GM19035 (cell line): ENCODE results near the gene PRR16.
"Not testable (repeated sequence)": the region's sequence is repeated elsewhere in the genome, so short reads cannot be mapped to it uniquely, and the experiment has no call there.

ENCODE experiments used
- ATAC-seq: cut with Tn5 transposase; IDR thresholded peaks from one replicate; pipeline ENCODE4 v1.9.1; 2021; ENCODE audit not compliant: unreplicated experiment

Gene PRR16

DNA sequence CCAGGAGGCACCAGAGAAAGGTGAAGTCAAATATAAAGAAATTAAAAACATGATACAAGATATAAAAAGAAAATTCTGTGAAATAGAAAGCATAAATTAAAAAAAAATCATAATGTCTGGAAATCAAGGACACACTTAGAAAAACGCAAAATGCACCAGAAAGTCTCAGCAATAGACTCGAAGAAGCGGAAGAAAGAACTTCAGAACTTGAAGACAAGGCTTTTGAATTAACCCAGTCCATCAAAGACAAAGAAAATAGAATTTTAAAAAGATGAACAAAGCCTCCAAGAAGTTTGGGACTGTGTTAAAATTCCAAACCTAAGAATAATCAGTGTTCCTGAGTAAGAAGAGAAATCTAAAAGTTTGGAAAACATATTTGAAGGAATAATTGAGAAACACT is 168.3 kb downstream of the PRR16 start:
- no peak for ATAC-seq

DNA sequence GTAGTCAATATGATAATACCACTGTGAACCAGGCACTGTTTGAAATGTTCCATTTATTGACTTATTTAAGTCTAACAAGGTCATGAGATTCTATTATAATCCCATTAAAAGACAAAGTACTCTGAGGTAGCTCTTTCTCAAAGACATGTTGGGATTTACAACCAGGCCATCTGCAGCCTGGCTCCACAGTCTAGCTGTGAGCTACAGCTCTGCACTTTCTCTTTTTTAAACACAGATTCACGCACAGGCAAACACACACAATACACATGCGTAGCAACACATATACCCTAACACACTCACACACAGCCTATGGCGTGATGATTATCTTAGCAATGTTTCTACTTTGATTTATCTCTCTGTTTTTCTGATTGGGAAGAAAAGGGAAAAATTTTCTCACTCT is 174.3 kb downstream of the PRR16 start:
- ATAC-seq, result no peak

DNA sequence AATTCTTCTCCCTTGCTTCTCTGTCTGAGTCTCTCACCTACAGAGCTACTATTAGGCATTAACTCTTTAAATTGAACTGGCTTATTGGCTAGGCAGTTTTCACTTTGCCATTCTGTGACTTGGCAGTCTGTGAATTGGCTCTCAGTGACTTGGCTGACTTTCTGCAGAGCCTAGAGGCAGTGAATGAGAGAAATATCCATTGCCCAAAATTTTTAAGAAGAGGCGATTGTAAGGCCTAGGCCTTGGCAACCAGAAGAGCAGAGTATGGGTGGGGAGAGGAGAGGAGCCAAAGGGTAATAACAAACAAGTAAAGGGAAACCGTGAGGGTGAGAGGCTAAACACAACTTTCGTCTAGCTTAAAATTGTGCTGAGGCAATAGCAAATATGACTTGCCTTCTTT is 176.7 kb downstream of the PRR16 start:
- ATAC-seq, result no peak

DNA sequence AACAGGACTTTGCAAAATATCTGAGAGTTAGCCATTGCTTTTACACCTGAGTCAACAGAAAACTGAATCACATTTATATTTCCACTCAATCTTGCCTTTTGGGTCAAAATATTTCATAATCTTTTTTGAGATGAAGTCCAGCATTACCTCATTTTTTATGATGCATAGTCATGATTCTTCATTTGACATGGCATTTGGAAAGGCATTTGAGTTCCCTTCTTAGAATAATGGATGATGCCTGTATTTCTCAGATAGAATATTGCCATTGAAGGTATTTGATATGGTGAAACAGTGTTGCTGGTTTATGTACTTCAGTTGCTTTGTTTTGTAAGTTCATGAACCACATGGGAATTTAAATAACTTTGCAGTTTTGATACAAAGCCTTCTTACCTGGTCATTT is 180.4 kb downstream of the PRR16 start:
- ATAC-seq, result no peak

DNA sequence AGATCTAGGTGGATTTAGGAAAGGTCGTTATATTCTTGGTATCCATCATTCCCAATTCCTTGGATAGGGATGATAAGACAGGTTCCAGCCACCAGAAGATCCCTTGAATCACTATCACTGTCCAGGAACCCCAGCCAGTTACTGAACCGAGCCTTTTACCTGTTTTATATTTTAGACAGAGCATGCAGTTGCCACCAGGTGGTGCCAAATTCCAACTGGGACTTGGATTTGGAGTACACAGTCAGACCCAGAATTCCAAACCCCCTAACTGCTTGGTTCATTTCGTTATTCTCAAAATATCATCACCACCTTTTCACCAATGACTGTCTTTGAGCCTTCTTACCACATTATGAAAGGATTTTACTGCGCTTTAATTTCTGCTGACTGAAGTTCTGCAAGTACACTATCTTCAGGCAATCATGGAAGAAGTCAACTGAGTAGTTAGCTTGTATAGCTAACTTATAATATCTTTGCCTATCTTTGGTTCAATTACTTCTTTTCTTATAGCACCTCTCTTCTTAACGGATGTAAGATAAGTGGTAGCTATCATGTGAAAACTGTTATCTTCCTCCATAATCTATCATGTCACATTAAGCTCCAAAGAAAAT is 191.8 kb downstream of the PRR16 start:
- ATAC-seq, result peak; percentile 72

DNA sequence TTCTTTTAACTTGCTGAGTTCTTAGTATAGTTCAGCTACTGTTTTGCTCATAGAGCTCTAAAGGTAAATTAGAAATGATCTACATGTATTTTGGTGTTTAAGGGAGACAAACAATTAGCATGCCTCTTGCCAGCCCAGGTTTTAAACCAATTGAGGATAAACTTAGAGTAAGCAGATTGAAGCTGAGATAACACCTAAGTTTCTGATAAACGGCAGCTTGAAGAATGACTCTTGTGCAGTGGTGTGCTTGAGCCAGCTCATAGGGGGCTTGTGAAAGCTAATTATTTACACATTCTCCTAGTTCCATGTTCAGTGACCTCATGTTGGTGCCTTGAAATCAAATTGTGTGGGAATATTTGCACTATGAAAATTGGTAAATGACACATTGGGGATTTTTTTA is 193.0 kb downstream of the PRR16 start:
- no peak for ATAC-seq

DNA sequence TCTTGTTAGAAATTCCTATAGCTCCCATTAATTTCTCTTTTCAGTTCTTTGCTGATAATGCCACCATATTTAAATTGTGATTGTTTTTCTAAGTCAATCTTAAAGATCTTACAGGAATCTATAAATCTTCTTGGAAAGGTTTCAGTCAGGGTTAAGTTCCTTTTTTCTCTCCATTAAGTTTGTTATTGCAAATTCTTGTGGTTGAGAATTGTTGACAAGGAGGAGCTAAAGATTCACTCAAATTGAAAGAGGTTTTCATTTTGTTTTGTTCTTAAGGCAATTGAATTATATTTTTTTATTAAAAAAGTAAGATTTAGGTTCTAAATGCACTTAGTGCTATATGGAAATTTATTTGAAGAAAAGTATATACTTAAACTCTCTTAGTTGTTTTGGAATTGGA is 213.4 kb downstream of the PRR16 start:
- no peak for ATAC-seq

DNA sequence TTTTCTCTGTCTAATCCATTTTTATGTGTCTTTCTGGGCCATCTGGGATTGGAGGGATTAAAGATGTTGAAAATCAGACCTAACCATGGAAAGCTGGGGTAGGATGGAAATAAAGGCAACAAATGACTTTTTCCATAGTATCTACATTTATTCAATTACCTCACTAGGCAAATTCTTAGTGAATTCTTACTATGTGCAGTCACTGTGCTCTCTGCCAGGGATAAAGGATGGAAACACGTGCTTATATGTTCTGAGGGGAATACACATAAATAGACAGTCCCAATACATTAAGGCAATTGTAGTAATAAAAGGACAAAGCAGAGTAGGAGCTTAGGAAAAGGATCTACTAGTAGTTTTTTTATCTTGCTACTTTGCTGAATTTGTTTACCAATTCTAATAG is 214.2 kb downstream of the PRR16 start:
- no peak for ATAC-seq

DNA sequence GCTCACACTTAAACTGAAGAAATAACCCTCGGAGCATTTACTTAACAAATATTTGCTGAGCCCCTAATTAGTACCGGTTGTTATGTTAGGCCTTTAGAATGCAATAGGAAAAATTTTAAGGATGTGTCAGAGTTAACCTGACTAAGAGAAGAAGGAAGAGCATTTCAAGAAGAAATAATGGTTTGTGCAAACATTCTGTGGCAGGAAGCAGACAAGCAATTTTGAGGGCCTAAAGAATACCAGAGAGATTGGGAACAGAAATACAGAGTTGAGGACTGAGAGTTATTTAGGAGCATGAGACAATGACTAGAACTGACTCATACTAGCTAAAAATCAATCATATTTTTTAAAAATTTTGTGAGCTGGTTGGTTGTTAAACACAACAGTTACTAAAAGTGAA is 218.8 kb downstream of the PRR16 start:
- ATAC-seq, result no peak

DNA sequence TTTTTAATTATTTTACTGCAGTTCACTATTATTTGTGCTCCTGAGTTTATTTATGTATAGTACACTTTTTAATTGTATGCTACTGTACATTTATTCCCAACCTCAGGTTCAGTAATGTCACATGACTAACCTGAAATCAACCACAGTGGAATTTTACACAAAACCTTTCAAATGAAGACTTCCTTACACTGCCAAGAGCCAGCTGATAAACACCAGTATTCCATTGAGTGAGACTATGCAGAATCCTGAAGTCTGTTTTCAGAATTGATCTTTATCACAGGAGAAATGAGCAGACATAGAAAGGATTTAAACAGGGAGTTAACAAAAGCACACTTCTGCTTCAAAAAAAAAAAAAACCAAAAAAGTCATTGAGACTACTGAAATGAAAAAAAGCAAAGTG is 219.5 kb downstream of the PRR16 start:
- no peak for ATAC-seq

DNA sequence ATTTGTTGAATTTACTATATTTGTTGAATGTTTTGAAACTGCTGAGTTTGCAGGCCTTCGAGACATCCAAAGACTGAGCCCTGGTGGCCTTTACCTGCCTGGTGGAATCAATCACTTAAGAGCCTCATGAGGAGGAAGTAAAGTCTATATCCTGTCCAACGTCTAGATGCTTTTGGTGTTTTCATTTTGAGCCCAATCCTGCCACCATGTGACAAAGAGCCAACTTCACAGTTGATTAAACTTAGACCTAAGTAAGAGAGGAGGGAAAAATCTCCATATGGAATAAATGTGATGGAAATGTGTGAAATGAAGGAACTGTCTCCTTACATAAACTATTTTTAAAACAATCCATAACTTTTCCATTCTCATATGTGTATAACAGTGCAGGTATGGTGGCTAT is 220.1 kb downstream of the PRR16 start:
- ATAC-seq, result no peak

DNA sequence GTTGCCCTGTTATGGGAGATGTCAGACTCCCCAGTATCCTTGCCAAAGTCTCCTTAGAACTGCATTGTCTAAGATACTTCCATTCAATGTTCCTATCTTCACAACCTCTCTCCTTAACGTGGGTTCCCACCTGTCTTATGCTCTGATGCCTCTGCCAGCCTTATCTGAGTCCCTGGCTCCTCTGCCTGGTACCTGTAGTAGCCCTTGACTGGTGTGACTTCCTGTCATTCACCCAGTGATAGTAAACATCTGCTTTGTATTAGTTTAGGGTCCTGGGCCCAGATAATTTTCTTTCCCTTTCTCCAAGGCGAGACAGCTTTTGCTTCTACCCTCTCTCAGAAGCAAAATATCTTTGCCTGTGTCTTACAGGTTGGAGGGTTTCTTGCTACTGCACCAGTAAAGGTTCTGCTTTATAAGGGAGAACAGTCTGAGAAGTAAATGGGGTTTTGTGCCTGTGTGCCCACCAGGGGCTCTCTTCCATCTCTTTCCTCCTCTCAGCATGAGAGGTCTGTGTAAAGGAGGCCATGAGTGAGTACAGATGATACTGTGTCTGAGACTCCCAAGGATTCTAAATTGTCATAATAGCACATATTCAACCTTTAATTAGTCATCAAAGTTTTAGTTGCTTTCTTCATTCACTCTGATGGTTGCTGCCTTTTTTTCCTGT is 220.8 kb downstream of the PRR16 start:
- ATAC-seq, result no peak

DNA sequence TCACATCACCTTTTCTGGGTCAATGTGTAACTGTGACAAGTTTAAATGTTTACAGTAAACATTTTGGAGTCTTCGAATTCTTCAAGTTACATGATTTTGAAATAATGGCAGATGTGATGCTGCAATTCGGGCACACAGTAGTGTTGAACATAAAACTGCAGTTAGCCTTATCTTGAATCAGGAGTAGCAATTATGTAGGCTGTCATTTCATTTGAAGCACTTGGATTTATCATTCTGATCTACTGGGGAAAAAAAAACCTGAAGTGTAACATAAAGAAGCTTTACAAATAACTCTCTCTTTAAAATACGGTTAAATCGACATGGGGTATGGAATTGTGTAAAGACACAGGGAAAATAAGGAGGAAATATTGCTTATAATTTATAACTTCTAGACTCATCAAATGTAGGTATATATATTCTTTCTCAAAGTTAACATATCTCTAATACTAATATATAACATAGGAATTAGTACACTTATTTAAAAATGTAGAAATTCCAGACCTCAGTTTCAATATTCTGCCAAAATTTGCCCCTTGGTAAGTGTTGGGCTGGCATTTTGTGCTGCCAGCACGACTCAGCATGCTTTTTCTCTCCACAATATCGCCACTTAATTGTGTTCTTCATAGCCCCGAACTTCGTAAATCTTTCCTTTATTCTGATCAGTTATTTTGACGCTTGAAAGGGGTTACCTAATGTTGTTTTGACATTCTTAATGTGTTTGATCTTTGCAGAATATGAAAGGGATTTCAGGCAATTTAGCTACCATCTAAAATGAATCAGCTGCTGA is 226.7 kb downstream of the PRR16 start:
- no peak for ATAC-seq

DNA sequence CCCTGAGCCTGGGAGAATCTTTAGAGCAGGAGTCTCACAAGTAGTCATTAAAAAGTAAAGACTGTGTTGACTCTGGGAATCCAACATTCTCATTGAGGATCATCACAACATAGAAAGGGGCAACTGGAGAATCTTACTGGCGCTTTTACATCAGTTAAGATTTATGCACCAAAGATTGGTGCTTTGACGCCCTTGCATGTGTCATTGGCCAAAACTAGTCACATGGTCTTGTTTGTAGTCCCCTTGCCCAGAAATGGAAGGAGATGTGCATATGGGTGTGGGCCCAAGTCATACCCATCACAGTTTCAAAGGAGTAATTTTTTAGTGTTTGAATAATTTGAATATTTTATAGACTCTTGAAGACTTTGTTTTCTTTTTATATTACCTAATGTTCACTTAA is 228.2 kb downstream of the PRR16 start:
- no peak for ATAC-seq

DNA sequence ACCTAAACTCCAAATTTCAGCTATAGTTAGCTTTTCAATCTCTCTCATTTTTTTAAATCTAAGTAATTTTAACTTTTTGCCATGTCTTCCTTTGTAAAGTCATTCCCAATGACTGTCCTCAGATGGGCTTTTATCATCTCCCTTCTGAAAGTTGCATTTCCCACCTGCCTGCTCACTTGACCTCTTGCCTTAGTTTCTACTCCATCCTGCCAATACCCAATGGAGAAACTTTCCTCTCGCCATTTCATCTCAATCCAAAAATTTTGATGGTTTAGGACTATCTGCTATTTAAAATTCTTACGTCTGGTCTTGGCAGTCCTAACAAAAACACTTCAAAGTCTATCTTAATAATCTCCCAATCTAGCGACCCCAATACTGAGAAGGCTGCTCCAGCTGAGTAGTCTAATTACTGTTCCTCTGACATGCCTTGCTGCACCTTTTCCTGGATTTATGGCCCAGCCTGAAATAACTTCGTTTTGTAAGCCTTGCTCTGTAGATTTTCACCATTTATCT is 231.3 kb downstream of the PRR16 start:
- no peak for ATAC-seq

DNA sequence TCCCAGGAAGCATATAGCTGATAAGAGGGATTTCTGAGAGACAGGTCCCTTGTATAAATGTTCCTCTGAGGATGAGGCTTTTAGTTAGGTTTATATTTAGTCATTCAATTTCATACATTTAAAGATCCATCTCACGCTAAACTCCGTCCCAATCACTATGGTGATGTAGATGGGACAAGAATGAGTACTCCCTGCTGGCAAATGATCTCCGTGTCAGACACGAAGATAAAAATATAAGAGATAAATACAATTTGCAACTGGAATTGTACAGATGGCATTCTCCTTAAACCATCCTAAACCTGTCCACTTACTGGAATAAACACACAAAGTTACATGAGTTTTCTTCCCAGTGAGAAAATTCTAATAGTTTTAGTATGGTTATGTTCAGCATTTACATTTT is 233.0 kb downstream of the PRR16 start:
- no peak for ATAC-seq

DNA sequence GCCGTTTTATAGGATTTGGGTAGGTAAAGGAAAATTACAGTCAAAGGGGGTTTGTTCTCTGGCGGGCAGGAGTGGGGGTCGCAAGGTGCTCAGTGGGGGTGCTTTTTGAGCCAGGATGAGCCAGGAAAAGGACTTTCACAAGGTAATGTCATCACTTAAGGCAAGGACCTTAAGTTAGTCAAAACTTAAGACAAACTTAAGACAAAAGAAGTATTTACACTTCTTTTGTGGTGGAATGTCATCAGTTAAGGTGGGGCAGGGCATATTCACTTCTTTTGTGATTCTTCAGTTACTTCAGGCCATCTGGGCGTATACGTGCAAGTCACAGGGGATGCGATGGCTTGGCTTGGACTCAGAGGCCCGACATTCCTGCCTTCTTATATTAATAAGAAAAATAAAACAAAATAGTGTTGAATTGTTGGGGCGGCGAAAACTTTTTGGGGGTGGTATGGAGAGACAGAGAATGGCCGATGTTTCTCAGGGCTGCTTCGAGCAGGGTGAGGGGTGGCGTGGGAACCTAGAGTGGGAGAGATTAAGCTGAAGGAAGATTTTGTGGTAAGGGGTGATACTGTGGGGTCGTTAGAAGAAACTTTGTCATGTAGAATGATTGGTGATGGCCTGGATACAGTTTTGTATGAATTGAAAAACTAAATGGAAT is 233.7 kb downstream of the PRR16 start:
- not testable (repeated sequence) for ATAC-seq

DNA sequence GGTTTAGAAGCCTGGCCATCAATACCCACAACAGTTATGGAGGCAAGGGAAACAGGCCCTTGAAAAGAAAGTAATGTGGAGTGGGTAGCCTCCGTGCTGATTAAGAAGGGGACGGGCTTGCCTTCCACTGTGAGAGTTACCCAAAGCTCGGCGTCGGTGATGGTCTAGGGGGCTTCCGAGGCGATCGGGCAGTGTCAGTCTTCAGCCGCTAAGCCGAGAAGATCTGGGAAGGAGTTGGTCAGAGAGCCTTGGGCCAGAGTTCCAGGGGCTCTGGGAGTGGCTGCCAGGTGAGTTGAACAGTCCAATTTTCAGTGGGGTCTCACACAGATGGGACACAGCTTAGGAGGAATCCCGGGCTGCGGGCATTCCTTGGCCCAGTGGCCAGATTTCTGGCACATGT is 236.6 kb downstream of the PRR16 start:
- not testable (repeated sequence) for ATAC-seq

DNA sequence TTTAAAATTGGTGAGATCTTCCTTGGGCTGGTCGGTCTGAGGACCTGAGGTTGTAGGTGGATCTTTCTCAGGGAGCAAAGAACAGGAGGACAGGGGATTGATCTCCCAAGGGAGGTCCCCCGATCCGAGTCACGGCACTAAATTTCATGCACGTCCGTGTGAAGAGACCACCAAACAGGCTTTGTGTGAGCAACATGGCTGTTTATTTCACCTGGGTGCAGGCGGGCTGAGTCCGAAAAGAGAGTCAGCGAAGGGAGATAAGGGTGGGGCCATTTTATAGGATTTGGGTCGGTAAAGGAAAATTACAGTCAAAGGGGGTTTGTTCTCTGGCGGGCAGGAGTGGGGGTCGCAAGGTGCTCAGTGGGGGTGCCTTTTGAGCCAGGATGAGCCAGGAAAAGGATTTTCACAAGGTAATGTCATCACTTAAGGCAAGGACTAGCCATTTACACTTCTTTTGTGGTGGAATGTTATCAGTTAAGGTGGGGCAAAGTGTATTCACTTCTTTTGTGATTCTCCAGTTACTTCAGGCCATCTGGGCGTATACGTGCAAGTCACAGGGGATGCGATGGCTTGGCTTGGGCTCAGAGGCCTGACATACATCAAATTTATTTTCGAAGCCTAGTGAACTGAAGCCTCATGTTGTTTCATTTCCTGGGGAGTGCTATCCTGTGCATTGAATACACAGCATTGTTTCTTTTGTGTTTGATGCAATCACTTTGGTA is 238.9 kb downstream of the PRR16 start:
- not testable (repeated sequence) for ATAC-seq

DNA sequence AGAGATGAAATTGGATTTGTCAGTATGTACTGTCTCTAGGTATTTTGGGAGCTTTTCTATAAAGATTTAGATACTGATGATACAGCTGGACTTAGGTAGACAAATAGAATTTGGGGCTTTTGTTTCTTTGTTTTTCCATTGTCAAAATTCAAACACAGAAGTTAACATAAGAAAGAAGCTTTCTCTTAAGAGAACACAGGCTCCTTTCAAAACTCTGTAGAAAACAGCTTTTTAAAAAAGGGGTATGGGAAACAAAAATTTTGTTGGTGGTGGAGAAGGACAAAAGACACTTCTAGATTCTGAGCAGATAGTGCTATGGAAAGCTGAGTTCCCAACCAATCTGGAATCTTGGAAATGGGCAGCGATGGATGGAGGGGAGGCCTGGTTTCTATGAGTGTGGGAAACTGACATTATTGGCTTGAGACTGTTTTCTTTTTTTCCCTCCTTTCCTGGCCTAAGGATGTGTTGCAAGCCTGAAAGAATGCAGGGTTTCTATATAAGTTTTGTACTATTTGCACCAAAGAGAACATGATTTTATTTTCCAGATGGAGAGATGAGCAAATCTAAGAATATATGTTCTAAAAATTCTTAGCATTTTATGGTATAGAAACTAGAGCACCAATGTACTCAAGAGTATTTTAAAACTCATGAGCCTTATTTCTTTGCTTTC is 240.0 kb downstream of the PRR16 start:
- ATAC-seq, result no peak
